ENCODE results near the gene CCL28. TPM values are rescaled to one million over a fixed set of nuclear protein-coding genes. Genes with fewer than 3 reads are reported as not detected.

CCL28 gene
- total RNA-seq, 2 experiments from 2014 or later, result not detected

DNA sequence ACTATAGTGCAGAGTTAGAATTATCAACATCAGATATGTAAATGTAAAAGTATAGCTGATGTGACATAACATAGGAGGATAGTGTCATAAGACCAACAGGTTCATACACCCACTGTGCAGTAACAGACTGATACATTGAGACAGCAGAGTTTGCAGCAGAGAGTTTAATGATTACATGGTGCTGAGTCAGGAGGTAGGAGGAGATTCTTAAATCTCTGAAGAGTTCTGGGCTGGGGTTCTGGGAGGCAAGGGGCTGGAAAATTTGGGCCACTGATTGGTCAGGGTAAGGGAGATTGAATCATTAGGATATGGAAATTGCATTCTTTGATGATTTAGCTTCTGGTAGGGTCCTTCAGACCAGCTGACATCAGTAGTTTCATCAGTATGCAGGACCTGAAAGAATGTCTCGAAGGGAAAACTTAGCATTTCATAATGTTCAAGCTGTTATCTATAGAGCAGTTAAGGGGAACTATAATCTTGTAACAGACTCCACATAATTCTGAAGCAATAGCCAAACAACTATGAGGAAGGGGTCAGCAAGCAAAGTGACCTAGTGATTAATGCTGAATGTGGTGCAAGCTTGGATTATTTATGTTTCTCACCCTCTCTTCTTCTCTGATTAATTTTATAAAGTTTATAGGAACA is 35.6 kb downstream of the CCL28 start:
- BruUV-seq (replicated peaks), result no TSS peak
- ChIA-PET POLR2A (no interaction called here), CTCF (ENCODE audit: unreplicated experiment) (interaction anchor here (0.5 kb wide), 1 partner anchor 287 kb away, joined by 3 read pairs; no protein-coding TSS in a partner anchor)
- DNase-seq (ENCODE audit: low spot score), result no peak
- intact Hi-C loops (cut with micrococcal nuclease; ENCODE audit: unreplicated experiment), result no loop called here
- Histone ChIP-seq H3K27ac (ENCODE audit: low read depth, low read length, poor library complexity, severe bottlenecking) (no peak overlapping the region), H4K20me1 (ENCODE audit: insufficient read depth, low read length) (no peaks in the 10 kb centered on the region), H3K9me3 (ENCODE audit: low read length) (no peaks in the 10 kb centered on the region), H3K4me2 (ENCODE audit: low read length) (no peak overlapping the region), H2AFZ (ENCODE audit: low read length) (no peak overlapping the region), H3K4me3 (ENCODE audit: low read depth, low read length, poor library complexity, severe bottlenecking) (no peak overlapping the region), H3K9me2 (ENCODE audit: insufficient read depth, low read length) (no peaks in the 10 kb centered on the region), H3K79me2 (ENCODE audit: insufficient read depth, low read depth, low read length) (no peaks in the 10 kb centered on the region), H3K4me1 (ENCODE audit: insufficient read depth, low read length, poor library complexity, severe bottlenecking) (no peaks in the 10 kb centered on the region), H3K36me3 (ENCODE audit: insufficient read depth, low read length) (no peaks in the 10 kb centered on the region)
- no peak for TF ChIP-seq EZH2phosphoT487 (IDR thresholded peaks at IDR 0.05; ENCODE audit: borderline replicate concordance, low read depth, low read length)
- TF ChIP-seq, protein P1, sequence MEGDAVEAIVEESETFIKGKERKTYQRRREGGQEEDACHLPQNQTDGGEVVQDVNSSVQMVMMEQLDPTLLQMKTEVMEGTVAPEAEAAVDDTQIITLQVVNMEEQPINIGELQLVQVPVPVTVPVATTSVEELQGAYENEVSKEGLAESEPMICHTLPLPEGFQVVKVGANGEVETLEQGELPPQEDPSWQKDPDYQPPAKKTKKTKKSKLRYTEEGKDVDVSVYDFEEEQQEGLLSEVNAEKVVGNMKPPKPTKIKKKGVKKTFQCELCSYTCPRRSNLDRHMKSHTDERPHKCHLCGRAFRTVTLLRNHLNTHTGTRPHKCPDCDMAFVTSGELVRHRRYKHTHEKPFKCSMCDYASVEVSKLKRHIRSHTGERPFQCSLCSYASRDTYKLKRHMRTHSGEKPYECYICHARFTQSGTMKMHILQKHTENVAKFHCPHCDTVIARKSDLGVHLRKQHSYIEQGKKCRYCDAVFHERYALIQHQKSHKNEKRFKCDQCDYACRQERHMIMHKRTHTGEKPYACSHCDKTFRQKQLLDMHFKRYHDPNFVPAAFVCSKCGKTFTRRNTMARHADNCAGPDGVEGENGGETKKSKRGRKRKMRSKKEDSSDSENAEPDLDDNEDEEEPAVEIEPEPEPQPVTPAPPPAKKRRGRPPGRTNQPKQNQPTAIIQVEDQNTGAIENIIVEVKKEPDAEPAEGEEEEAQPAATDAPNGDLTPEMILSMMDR (conservative IDR thresholded peaks at IDR 0.05; ENCODE audit: low read length), result no peak

DNA sequence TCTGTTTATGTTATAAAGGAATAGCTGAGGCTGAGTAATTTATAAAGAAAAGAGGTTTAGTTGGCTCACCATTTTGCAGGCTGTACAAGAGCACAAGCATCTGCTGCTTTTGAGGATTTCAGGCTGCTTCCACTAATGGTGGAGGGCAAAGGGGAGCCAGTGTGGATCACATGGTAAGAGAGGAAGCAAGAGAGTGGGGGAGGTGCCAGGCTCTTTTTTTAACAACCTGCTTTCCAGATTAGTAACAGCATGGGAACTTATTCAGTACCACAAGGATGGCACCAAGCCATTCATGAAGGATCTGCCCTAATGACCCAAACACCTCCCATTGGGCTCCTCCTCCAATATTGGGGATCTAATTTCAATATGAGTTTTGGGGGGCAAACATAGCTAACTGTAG is 40.4 kb downstream of the CCL28 start:
- intact Hi-C loops (cut with micrococcal nuclease; ENCODE audit: unreplicated experiment), result no loop called here
- TF ChIP-seq, protein P1 (conservative IDR thresholded peaks at IDR 0.05; ENCODE audit: low read length), result no peak
- TF ChIP-seq EZH2phosphoT487 (IDR thresholded peaks at IDR 0.05; ENCODE audit: borderline replicate concordance, low read depth, low read length), result no peak
- no peak overlapping the region for H3K4me2 ChIP-seq (ENCODE audit: low read length)
- no peak overlapping the region for H3K27ac ChIP-seq (ENCODE audit: low read depth, low read length, poor library complexity, severe bottlenecking)
- no peaks in the 10 kb centered on the region for H3K36me3 ChIP-seq (ENCODE audit: insufficient read depth, low read length)
- no peaks in the 10 kb centered on the region for H4K20me1 ChIP-seq (ENCODE audit: insufficient read depth, low read length)
- H3K9me3 ChIP-seq (ENCODE audit: low read length), result no peaks in the 10 kb centered on the region
- POLR2A ChIA-PET, result no interaction called here
- no peaks in the 10 kb centered on the region for H3K79me2 ChIP-seq (ENCODE audit: insufficient read depth, low read depth, low read length)
- H3K4me3 ChIP-seq (ENCODE audit: low read depth, low read length, poor library complexity, severe bottlenecking), result no peak overlapping the region
- no peaks in the 10 kb centered on the region for H3K9me2 ChIP-seq (ENCODE audit: insufficient read depth, low read length)
- H3K4me1 ChIP-seq (ENCODE audit: insufficient read depth, low read length, poor library complexity, severe bottlenecking), result no peaks in the 10 kb centered on the region
- CTCF ChIA-PET (ENCODE audit: unreplicated experiment), result no interaction called here
- no peak overlapping the region for H2AFZ ChIP-seq (ENCODE audit: low read length)
- no TSS peak for BruUV-seq (replicated peaks)
- DNase-seq (ENCODE audit: low spot score), result no peak

DNA sequence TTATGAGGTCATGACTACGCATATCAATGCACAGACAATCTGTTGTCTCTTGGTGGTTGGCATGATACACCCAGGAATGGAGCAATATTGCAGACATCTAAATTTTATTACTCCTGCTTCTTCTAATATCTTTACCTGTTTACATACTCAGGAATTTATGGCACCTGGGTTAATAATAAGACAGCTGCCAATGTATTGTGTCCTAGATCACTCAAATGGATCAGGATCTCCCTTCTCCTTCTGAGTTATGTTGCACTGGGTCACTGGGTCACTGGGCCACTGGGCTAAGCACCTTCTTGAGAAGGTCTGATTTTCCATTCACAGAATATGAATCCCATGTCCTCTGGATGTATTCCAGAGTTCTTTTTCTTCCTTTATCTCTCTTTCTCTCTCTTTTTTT is 41.8 kb downstream of the CCL28 start:
- no peaks in the 10 kb centered on the region for H4K20me1 ChIP-seq (ENCODE audit: insufficient read depth, low read length)
- no peak overlapping the region for H3K27ac ChIP-seq (ENCODE audit: low read depth, low read length, poor library complexity, severe bottlenecking)
- no TSS peak for BruUV-seq (replicated peaks)
- no peaks in the 10 kb centered on the region for H3K36me3 ChIP-seq (ENCODE audit: insufficient read depth, low read length)
- H3K4me3 ChIP-seq (ENCODE audit: low read depth, low read length, poor library complexity, severe bottlenecking), result no peak overlapping the region
- DNase-seq (ENCODE audit: low spot score), result no peak
- CTCF ChIA-PET (ENCODE audit: unreplicated experiment), result no interaction called here
- no peaks in the 10 kb centered on the region for H3K4me1 ChIP-seq (ENCODE audit: insufficient read depth, low read length, poor library complexity, severe bottlenecking)
- no peaks in the 10 kb centered on the region for H3K79me2 ChIP-seq (ENCODE audit: insufficient read depth, low read depth, low read length)
- no peaks in the 10 kb centered on the region for H3K9me3 ChIP-seq (ENCODE audit: low read length)
- H2AFZ ChIP-seq (ENCODE audit: low read length), result no peak overlapping the region
- POLR2A ChIA-PET, result no interaction called here
- no peak for TF ChIP-seq EZH2phosphoT487 (IDR thresholded peaks at IDR 0.05; ENCODE audit: borderline replicate concordance, low read depth, low read length)
- TF ChIP-seq, protein P1 (conservative IDR thresholded peaks at IDR 0.05; ENCODE audit: low read length), result no peak
- intact Hi-C loops (cut with micrococcal nuclease; ENCODE audit: unreplicated experiment), result no loop called here
- no peak overlapping the region for H3K4me2 ChIP-seq (ENCODE audit: low read length)
- no peaks in the 10 kb centered on the region for H3K9me2 ChIP-seq (ENCODE audit: insufficient read depth, low read length)
